Measurements from ENCODE around the gene TEX48.

The TEX48 gene

GRCh38 chr9:114693248-114693855, 11.4 kb upstream of the TEX48 start:
- DNase-seq (ENCODE audit: low read depth, low spot score) = no peak

GRCh38 chr9:114691956-114692295, 9.9 kb upstream of the TEX48 start:
- no peak for DNase-seq (ENCODE audit: low read depth, low spot score)

- DNase-seq (ENCODE audit: low read depth, low spot score) = no peak
These were observed 9.3 kb upstream of the TEX48 start for GRCh38 chr9:114691046-114691955.

- DNase-seq (ENCODE audit: low read depth, low spot score) = no peak
These were observed 8.3 kb upstream of the TEX48 start for GRCh38 chr9:114690308-114690707.

GRCh38 chr9:114689813-114690212, 7.8 kb upstream of the TEX48 start:
- DNase-seq (ENCODE audit: low read depth, low spot score) = no peak

- no peak for DNase-seq (ENCODE audit: low read depth, low spot score)
These were observed 7.1 kb upstream of the TEX48 start for GRCh38 chr9:114688909-114689610.

GRCh38 chr9:114688379-114688778, 6.4 kb upstream of the TEX48 start:
- DNase-seq (ENCODE audit: low read depth, low spot score) = no peak

- DNase-seq (ENCODE audit: low read depth, low spot score) = no peak
These were observed 5.0 kb upstream of the TEX48 start for GRCh38 chr9:114687034-114687433.

GRCh38 chr9:114685951-114686350, 4.0 kb upstream of the TEX48 start:
- no peak for DNase-seq (ENCODE audit: low read depth, low spot score)

GRCh38 chr9:114684036-114684435, 2.0 kb upstream of the TEX48 start:
- DNase-seq (ENCODE audit: low read depth, low spot score) = no peak

- no peak for DNase-seq (ENCODE audit: low read depth, low spot score)
These were observed 854 bp upstream of the TEX48 start for GRCh38 chr9:114682846-114683245.

- DNase-seq (ENCODE audit: low read depth, low spot score) = no peak
These were observed 1.6 kb downstream of the TEX48 start for GRCh38 chr9:114680259-114681001.

GRCh38 chr9:114678795-114679194, 3.2 kb downstream of the TEX48 start:
- no peak for DNase-seq (ENCODE audit: low read depth, low spot score)

- no peak for DNase-seq (ENCODE audit: low read depth, low spot score)
These were observed 3.9 kb downstream of the TEX48 start for GRCh38 chr9:114678130-114678529.

- peak; percentile 97 for DNase-seq (ENCODE audit: low read depth, low spot score)
These were observed 4.6 kb downstream of the TEX48 start for GRCh38 chr9:114677418-114677817.

- no peak for DNase-seq (ENCODE audit: low read depth, low spot score)
These were observed 5.1 kb downstream of the TEX48 start for GRCh38 chr9:114676901-114677300.

GRCh38 chr9:114674798-114675540, 7.0 kb downstream of the TEX48 start:
- DNase-seq (ENCODE audit: low read depth, low spot score) = no peak

GRCh38 chr9:114674076-114674797, 7.8 kb downstream of the TEX48 start:
- DNase-seq (ENCODE audit: low read depth, low spot score) = no peak

GRCh38 chr9:114671605-114672004, 10.4 kb downstream of the TEX48 start:
- DNase-seq (ENCODE audit: low read depth, low spot score) = no peak

- no peak for DNase-seq (ENCODE audit: low read depth, low spot score)
These were observed 12.0 kb downstream of the TEX48 start for GRCh38 chr9:114669961-114670360.

- DNase-seq (ENCODE audit: low read depth, low spot score) = no peak
These were observed 13.8 kb downstream of the TEX48 start for GRCh38 chr9:114668146-114668545.

All from smooth muscle cell of the brain vasculature (primary cell).